Activated effector memory CD4-positive, alpha-beta T cell treated with Interleukin-2 at 50 U/mL for 16 hours (primary cell): ENCODE data around the gene TNFRSF11A.

ENCODE experiments used
- DNase-seq: peaks from one replicate; pipeline ENCODE4 v3.0.0-alpha.2; 2020

Gene TNFRSF11A

GRCh38 chr18:62420513-62421209 is 95.6 kb downstream of the TNFRSF11A start:
- peak; percentile 69 for DNase-seq

- DNase-seq: peak; percentile 24
Measured at GRCh38 chr18:62425465-62426190, 100.5 kb downstream of the TNFRSF11A start.

- DNase-seq: no peak
Measured at GRCh38 chr18:62426191-62426488, 101.0 kb downstream of the TNFRSF11A start.

GRCh38 chr18:62432176-62432575 is 107.1 kb downstream of the TNFRSF11A start:
- DNase-seq: no peak

- DNase-seq: no peak
Measured at GRCh38 chr18:62434798-62435197, 109.7 kb downstream of the TNFRSF11A start.

GRCh38 chr18:62435435-62436031 is 110.4 kb downstream of the TNFRSF11A start:
- no peak for DNase-seq

GRCh38 chr18:62436636-62437234 is 111.6 kb downstream of the TNFRSF11A start:
- DNase-seq: no peak

GRCh38 chr18:62437235-62438017 is 112.3 kb downstream of the TNFRSF11A start:
- no peak for DNase-seq

GRCh38 chr18:62438018-62438329 is 112.9 kb downstream of the TNFRSF11A start:
- no peak for DNase-seq

GRCh38 chr18:62438402-62438801 is 113.3 kb downstream of the TNFRSF11A start:
- DNase-seq: no peak

- no peak for DNase-seq
Measured at GRCh38 chr18:62438866-62439265, 113.8 kb downstream of the TNFRSF11A start.
